Neuron (in vitro differentiated cells): ENCODE data around the gene MYO1E.

Experiments
- H2AFZ ChIP-seq: one replicate; pipeline ENCODE4 v1.6.1; 2013; ENCODE audit warnings: low read depth, mild to moderate bottlenecking, inconsistent platforms, low read length, moderate library complexity
- H3K27me3 ChIP-seq: one replicate; pipeline ENCODE4 v1.6.1; 2013; ENCODE audit warnings: low read length; ENCODE audit not compliant: insufficient read depth
- H3K36me3 ChIP-seq: one replicate; pipeline ENCODE4 v1.6.1; 2013; ENCODE audit warnings: low read length; ENCODE audit not compliant: insufficient read depth
- H3K4me1 ChIP-seq: one replicate; pipeline ENCODE4 v1.6.1; 2013; ENCODE audit warnings: low read length; ENCODE audit not compliant: insufficient read depth
- H3K4me3 ChIP-seq: 2 replicates; pipeline ENCODE4 v1.5.1; 2013; ENCODE audit warnings: mild to moderate bottlenecking, low read length, moderate library complexity
- H3K9me3 ChIP-seq: one replicate; pipeline ENCODE4 v1.6.1; 2013; ENCODE audit warnings: low read length

The MYO1E gene

DNA sequence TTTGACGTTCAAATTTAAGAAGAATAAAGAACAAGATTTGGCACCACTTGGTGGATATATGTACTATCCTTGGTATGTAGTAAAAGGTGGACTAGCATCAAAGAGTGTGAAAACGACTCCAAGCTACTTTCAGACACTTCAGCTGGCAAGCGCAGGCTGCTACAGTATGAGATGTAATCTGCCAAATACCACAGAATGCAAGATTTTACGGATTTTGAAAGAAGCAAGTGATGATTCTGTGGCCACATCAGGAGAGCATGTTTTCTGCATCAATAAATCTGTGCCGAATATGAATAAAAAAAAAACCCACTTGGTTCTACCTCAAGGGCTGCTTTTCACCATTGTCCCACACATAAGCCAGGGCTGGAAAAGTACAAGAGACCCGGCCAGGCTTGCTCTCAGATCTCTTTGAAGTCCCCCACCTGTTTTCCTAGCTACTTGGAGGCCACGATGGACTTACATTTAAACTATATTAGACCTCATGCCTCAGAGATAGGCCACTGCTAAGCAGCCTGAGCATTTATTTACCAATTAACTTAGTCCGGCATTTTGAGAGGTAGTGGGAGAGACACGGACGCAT, 37.4 kb downstream of the MYO1E start:
- Histone ChIP-seq H3K27me3 (no peaks in the 10 kb centered on the region), H3K4me1 (peaks cover 10% of the 10 kb centered on the region), H2AFZ (no peak overlapping the region)

DNA sequence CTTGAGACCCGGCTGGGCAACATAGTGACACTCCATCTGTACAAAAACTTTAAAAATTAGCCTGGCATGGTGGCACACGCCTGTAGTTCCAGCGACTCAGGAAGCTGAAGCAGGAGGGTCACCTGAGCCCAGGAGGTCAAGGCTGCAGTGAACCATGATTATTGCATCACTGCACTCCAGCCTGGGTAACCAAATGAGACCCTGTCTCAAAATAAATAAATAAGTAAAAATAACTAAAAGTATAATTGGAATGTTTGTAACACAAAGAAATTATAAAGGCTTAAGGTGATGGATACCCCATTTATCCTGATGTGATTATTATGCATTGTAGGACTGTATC, 38.6 kb downstream of the MYO1E start:
- no peaks in the 10 kb centered on the region for H3K36me3 ChIP-seq
- peaks cover 10% of the 10 kb centered on the region for H3K4me1 ChIP-seq

More for the DNA sequence above, 37.4 kb downstream of the MYO1E start:
- no peaks in the 10 kb centered on the region for H3K36me3 ChIP-seq
- no peak overlapping the region for H3K4me3 ChIP-seq
- H3K9me3 ChIP-seq = no peaks in the 10 kb centered on the region

DNA sequence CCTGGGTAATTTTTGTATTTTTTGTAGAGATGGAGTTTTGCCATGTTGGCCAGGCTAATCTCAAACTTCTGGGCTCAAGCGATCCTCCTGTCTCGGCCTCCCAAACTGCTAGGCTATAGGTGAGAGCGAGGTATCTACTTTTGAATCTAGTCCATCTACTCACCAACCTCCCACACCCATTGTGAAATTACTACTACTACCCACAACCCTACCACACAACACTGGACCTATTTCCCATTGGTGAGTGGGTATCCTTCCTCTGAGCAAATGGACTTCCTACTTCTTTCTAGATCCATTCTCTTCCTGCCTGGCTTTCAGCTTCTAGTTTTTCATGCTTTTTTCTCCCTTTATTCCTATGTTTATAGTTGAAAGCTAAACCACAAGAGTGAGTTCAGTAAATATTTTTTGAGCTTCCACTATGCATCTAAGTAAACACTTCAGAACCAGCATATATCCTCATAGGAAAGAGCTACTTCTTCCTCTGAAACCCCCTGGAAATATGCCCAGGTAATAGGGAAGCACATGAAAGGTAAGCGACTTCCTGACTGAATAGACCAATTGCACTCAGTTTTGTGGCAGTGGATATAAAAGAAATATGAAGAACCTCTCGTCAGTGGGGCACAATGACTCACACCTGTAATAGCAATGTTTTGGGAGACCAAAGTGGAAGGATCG, 39.1 kb downstream of the MYO1E start:
- Histone ChIP-seq H2AFZ (no peak overlapping the region), H3K4me3 (no peak overlapping the region), H3K27me3 (no peaks in the 10 kb centered on the region), H3K9me3 (no peaks in the 10 kb centered on the region), H3K36me3 (no peaks in the 10 kb centered on the region), H3K4me1 (peaks cover 10% of the 10 kb centered on the region)

More for the DNA sequence above, 38.6 kb downstream of the MYO1E start:
- no peak overlapping the region for H3K4me3 ChIP-seq
- H3K9me3 ChIP-seq = no peaks in the 10 kb centered on the region
- H2AFZ ChIP-seq = no peak overlapping the region
- H3K27me3 ChIP-seq = no peaks in the 10 kb centered on the region

DNA sequence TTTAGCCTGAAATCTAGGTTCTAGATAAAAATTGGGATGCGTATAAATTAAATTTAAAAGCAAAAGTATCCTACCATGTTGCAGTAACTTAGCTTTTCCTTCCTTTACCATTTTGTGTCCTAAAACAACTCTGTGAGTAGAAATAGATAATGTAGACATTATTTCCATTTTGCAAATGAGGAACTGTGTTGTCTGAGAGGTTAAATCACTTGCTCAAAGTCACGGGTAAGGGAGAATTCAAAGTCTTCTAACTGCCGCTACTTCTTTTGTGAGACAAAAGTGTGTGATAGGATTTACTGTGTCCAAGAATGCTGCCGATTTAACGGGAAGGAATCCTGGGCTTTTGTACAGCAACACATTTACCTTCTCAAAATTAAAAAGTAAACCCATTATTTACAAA, 40.7 kb downstream of the MYO1E start:
- no peak overlapping the region for H3K4me3 ChIP-seq
- no peaks in the 10 kb centered on the region for H3K27me3 ChIP-seq
- H3K4me1 ChIP-seq = peaks cover 10% of the 10 kb centered on the region
- H2AFZ ChIP-seq = no peak overlapping the region
- H3K36me3 ChIP-seq = no peaks in the 10 kb centered on the region
- H3K9me3 ChIP-seq = no peaks in the 10 kb centered on the region

DNA sequence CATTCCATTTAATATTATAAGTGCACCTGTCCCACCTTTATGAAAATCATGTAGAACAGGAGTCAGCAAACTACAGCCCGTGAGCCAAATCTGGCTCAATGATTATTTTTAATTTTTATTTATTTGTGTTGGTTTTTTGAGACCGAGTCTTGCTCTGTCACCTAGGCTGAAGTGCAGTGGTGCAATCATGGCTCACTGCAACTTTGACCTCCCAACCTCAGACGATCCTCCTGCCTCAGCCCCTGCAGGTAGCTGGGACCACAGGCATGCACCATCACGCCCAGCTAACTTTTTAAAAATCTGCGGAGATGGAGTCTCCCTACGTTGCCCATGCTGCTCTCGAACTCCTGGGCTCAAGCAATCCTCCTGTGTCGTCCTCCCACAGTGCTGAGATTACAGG, 42.0 kb downstream of the MYO1E start:
- no peaks in the 10 kb centered on the region for H3K36me3 ChIP-seq
- H2AFZ ChIP-seq = no peak overlapping the region
- H3K9me3 ChIP-seq = no peaks in the 10 kb centered on the region
- H3K27me3 ChIP-seq = no peaks in the 10 kb centered on the region
- H3K4me3 ChIP-seq = no peak overlapping the region
- H3K4me1 ChIP-seq = peaks cover 10% of the 10 kb centered on the region

DNA sequence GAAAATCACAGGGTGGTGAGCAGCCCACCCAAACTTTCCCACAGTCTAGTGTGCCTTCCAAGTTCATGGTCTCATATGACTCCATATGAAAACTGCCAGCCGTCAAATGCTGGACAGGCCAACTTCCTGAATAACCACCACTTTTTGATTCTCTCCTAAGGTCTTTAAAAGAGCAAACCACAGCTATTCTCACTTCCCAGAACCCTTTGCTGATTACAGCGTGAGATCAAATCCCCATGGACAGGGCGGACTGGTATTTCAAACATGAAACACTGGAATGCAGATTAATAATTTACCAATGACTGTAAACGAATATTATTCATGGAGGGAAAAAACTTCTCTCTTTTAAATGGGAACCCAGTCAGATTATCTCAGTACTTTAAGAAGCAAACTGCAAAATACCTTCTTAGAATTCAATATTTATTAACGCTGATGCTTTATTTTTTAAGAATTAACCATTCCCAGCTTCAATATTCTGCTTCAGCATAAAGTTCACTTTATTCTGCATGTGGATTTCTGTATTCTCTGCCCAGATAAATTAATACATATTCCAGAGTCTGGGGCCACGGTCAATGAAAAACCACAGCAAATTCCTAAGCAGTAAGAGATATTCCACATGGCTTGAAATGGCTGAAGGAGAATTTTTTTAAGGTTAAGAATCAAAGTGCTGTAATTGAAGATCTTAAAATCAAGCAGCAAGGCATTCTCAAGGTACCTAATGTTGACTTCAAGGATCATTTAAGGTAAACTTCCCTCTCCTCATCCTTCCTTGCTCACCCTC, 42.9 kb downstream of the MYO1E start:
- Histone ChIP-seq H3K4me3 (no peak overlapping the region), H3K27me3 (no peaks in the 10 kb centered on the region), H3K36me3 (no peaks in the 10 kb centered on the region), H3K9me3 (no peaks in the 10 kb centered on the region), H3K4me1 (peaks cover 10% of the 10 kb centered on the region), H2AFZ (no peak overlapping the region)

DNA sequence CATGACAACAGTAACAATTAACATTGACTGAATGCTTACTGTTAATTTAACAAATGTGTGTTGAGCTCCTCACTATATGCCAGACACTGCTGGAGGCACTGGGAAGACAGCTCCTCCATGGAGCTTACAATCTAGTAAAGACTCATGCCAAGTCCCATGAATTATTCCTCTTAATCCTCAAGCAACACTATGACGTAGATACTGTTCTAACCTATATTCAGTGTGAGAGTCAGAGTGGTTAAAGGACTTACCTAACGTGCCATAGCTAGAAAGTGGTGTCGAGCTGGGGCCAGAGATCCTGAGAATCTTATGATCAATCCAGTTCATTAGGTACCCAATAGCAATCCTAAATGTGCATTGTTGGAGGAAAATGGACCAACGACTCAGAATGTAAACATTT, 43.6 kb downstream of the MYO1E start:
- Histone ChIP-seq H3K36me3 (no peaks in the 10 kb centered on the region), H3K9me3 (no peaks in the 10 kb centered on the region), H3K4me1 (peaks cover 10% of the 10 kb centered on the region), H3K27me3 (no peaks in the 10 kb centered on the region), H2AFZ (no peak overlapping the region), H3K4me3 (no peak overlapping the region)

DNA sequence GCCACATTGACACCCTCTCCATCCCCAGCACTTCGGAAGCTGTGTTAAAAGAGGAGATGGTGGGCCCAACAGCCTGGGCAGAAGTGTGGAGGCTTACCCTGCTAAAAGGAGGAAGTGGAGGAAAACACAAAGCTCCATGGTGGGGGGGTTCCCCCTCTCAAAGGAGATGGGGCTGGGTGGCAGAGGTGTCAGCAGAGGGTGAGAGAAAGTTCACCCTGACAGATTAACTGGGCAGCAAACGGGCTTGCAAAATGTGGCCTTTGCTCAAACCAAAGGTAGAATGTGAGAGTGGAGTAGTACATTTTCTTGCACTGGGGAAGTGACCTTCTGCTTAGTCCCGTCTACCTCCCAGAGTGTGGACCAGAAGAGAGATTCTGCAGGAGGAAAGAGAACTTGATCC, 44.7 kb downstream of the MYO1E start:
- no peak overlapping the region for H3K4me3 ChIP-seq
- H3K4me1 ChIP-seq = peaks cover 10% of the 10 kb centered on the region
- no peaks in the 10 kb centered on the region for H3K9me3 ChIP-seq
- H3K27me3 ChIP-seq = no peaks in the 10 kb centered on the region
- no peak overlapping the region for H2AFZ ChIP-seq
- H3K36me3 ChIP-seq = no peaks in the 10 kb centered on the region

DNA sequence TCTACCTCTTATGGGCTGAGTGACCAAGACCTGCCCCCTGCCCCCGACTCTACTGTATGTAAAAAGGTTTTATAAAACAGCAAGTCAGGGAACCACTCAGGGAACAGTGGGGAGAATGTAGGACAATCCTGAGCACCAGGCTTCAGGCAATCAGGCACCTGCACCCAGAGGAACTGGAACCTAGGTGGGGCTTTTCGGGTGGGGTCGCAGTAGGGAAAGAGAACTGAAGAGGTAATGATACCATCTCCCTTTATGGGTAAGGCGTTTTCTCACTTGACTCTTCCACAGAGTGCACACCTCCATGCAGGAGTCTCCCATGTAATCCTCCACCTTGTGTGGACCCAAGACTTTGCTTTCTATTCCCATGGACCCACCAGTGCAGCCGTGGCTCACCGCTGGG, 45.8 kb downstream of the MYO1E start:
- Histone ChIP-seq H3K36me3 (no peaks in the 10 kb centered on the region), H3K27me3 (no peaks in the 10 kb centered on the region), H3K4me3 (no peak overlapping the region), H3K9me3 (no peaks in the 10 kb centered on the region), H2AFZ (no peak overlapping the region), H3K4me1 (peaks cover 3% of the 10 kb centered on the region)

DNA sequence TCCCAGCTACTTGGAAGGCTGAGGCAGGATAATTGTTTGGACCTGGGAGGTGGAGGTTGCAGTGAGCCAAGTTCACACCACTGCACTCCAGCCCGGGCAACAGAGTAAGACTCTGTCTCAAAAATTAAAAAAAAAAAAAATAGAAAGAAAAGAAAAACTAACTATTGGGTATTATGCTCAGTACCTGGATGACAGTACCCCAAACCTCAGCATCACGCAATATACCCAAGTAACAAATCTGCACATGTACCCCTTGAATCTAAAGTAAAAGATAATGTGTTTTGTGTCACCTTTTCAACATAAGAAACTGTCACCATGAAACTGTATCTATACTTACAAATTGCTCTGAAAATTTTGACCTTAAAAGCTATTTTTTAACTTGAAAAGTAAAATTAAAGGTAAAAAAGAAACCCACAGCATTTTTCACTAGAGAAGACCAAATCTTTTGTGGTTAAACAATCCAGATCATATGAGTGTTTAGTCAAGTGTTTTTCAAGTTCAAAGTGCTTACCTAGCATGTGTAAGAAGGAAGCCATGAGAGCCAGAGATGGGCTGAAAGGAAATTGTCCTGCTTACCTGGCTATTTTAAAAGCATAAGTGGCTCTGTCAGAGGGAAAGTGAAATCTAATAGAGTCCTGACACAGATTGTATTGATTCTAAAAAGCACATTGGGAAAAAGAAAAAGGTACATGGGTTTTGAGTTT, 50.5 kb downstream of the MYO1E start:
- Histone ChIP-seq H3K9me3 (no peaks in the 10 kb centered on the region), H3K36me3 (no peaks in the 10 kb centered on the region), H3K4me3 (no peak overlapping the region), H2AFZ (no peak overlapping the region), H3K27me3 (no peaks in the 10 kb centered on the region), H3K4me1 (no peaks in the 10 kb centered on the region)

DNA sequence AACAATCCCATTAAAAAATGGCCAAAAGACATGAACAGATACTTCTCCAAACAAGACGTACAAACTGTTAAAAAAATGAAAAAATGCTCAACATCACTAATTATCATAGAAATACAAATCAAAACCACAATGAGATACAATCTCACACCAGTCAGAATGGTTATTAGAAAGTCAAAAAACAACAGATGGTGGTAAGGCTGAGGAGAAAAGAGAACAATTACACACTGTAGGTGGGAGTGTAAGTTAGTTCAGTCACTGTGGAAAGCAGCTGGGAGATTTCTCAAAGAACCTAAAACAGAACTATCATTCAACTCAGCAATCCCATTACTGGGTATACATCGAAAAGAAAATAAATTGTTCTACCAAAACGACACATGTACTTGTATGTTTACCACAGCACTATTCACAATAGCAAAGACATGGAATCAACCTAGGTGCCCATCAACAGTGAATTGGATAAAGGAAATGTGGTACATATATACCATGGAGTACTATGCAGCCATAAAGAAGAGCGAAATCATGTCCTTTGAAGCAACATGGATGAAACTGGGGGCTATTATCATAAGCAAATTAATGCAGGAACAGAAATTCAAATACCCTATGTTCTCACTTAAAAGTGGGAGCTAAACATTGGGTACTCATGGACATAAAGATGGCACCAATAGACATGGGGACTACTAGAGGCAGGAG, 51.5 kb downstream of the MYO1E start:
- H3K4me3 ChIP-seq = no peak overlapping the region
- H3K36me3 ChIP-seq = no peaks in the 10 kb centered on the region
- H3K9me3 ChIP-seq = no peaks in the 10 kb centered on the region
- H3K27me3 ChIP-seq = no peaks in the 10 kb centered on the region
- peaks cover 4% of the 10 kb centered on the region for H3K4me1 ChIP-seq
- H2AFZ ChIP-seq = no peak overlapping the region

DNA sequence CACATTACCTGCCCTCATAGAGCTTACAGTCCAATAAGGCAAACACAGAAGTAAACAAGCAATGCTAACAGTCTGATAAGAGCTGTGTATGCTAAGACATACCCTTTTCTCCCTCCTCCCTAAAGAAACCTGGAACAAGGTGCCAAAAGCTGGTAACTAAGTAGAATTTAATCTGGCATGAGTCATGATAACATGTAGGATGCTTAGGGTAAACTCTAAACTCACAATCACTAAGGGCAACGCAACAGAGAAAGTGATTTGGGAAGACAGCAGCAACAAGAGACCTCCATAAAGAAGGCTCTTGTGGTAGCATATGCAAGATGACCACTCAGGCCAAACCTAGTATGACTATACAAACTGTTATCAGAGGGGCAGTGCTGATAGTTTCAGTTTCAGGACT, 55.5 kb downstream of the MYO1E start:
- H3K4me1 ChIP-seq = peaks cover 9% of the 10 kb centered on the region
- H3K9me3 ChIP-seq = no peaks in the 10 kb centered on the region
- H3K36me3 ChIP-seq = no peaks in the 10 kb centered on the region
- no peak overlapping the region for H2AFZ ChIP-seq
- H3K27me3 ChIP-seq = no peaks in the 10 kb centered on the region
- no peak overlapping the region for H3K4me3 ChIP-seq
